Measurements from ENCODE around the gene VSTM4.

DNA sequence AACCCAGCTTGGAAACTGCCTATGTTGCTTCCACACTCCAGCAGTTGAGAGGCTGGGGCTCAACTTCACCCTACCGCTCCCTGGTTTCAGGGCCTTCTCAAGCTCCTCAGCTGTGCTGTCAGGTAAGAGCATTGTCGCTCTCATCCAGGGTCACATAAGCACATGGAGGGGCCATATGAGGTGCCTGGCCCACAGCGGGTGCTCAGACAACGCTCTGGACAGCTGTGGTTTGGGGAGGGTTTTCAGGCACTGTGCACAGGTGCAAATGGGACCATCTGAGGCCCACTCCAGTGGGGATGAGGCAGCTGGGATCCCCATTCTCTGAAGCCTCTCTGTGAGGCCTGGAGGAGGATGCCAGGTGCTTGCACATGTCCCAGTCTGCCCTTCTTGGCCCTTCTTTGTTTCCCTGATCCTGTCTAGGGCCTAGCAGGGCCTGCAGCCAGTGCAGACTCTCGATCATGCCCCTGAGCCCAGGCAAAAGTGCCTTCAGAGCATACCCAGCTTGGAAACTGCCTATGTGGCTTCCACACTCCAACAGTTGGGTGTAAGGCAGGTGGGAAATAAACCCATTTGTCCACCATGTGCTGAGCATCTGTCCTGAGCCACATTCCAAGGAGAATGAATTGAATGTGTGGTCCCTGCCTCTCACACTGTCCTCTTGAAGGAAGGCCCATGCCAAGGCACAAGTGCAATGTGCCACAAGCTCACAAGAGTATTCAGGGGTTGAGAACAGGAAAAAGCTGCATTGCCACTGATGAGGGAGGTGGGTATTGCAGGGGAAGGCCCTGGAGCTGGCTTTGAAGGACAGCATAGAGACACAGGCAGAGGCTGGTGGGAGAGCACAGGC, 40.3 kb downstream of the VSTM4 start:
- no peak for TF ChIP-seq POLR2A (IDR thresholded peaks at IDR 0.05; ENCODE audit: extremely low read depth, insufficient read length)
- TF ChIP-seq, protein P1, sequence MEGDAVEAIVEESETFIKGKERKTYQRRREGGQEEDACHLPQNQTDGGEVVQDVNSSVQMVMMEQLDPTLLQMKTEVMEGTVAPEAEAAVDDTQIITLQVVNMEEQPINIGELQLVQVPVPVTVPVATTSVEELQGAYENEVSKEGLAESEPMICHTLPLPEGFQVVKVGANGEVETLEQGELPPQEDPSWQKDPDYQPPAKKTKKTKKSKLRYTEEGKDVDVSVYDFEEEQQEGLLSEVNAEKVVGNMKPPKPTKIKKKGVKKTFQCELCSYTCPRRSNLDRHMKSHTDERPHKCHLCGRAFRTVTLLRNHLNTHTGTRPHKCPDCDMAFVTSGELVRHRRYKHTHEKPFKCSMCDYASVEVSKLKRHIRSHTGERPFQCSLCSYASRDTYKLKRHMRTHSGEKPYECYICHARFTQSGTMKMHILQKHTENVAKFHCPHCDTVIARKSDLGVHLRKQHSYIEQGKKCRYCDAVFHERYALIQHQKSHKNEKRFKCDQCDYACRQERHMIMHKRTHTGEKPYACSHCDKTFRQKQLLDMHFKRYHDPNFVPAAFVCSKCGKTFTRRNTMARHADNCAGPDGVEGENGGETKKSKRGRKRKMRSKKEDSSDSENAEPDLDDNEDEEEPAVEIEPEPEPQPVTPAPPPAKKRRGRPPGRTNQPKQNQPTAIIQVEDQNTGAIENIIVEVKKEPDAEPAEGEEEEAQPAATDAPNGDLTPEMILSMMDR (IDR thresholded peaks at IDR 0.05; ENCODE audit: low read depth, low read length), result no peak

All from NB4 (cell line).